Measurements from ENCODE around the gene AGBL1. TPM values are rescaled to one million over a fixed set of nuclear protein-coding genes. Genes with fewer than 3 reads are reported as not detected.

AGBL1 gene
- total and polyA plus RNA-seq, 7 donors: 0.96 to 34.8 (median 6.6) TPM

GRCh38 chr15:86842199-86842598, 762.5 kb downstream of the AGBL1 start:
- no peak for TF ChIP-seq CTCF (IDR thresholded peaks at IDR 0.05)
- no peaks in the 10 kb centered on the region for H3K36me3 ChIP-seq (ENCODE audit: insufficient read depth in 1 of 2, low read depth in 1 of 2)
- 41 to 75% (median 59%) methylated on average over 1 of the region's 1 CpG for WGBS, 3 donors
- ATAC-seq (no peak), DNase-seq (no peak)
- intact Hi-C loops (cut with DNase I): no loop called here
- no peaks in the 10 kb centered on the region for H3K27me3 ChIP-seq (ENCODE audit: insufficient read depth in 3 of 3, low read length in 2 of 3)
- peaks cover 8% of the 10 kb centered on the region for H3K4me1 ChIP-seq
- no peak overlapping the region for H3K4me3 ChIP-seq
- no peak overlapping the region for H3K27ac ChIP-seq
- no peaks in the 10 kb centered on the region for H3K9me3 ChIP-seq

- no peak overlapping the region for H3K27ac ChIP-seq
- no peak for ATAC-seq
- H3K36me3 ChIP-seq (ENCODE audit: insufficient read depth in 1 of 2, low read depth in 1 of 2): no peaks in the 10 kb centered on the region
- 61 to 73% (median 72%) methylated on average over 2 of the region's 2 CpGs for WGBS, 3 donors
- H3K4me3 ChIP-seq: no peak overlapping the region
- TF ChIP-seq CTCF (IDR thresholded peaks at IDR 0.05): no peak
- intact Hi-C loops (cut with DNase I): no loop called here
- H3K9me3 ChIP-seq: no peaks in the 10 kb centered on the region
- H3K4me1 ChIP-seq: no peaks in the 10 kb centered on the region
- no peaks in the 10 kb centered on the region for H3K27me3 ChIP-seq (ENCODE audit: insufficient read depth in 3 of 3, low read length in 2 of 3)
- DNase-seq: no peak
These were observed 766.4 kb downstream of the AGBL1 start for GRCh38 chr15:86846036-86846435.

GRCh38 chr15:86849136-86849535, 769.5 kb downstream of the AGBL1 start:
- ATAC-seq (no peak), DNase-seq (no peak)
- TF ChIP-seq CTCF (IDR thresholded peaks at IDR 0.05): no peak
- Histone ChIP-seq H3K36me3 (ENCODE audit: insufficient read depth in 1 of 2, low read depth in 1 of 2) (no peaks in the 10 kb centered on the region), H3K27me3 (ENCODE audit: insufficient read depth in 3 of 3, low read length in 2 of 3) (no peaks in the 10 kb centered on the region), H3K27ac (no peak overlapping the region), H3K9me3 (no peaks in the 10 kb centered on the region), H3K4me1 (peaks cover 17% of the 10 kb centered on the region), H3K4me3 (no peak overlapping the region)
- whole genome bisulfite sequencing, 3 donors: 76 to 96% (median 84%) methylated on average over 5 of the region's 5 CpGs
- intact Hi-C loops (cut with DNase I): no loop called here

GRCh38 chr15:86849558-86850285, 770.1 kb downstream of the AGBL1 start:
- TF ChIP-seq CTCF (IDR thresholded peaks at IDR 0.05): no peak
- Histone ChIP-seq H3K27me3 (ENCODE audit: insufficient read depth in 3 of 3, low read length in 2 of 3) (no peaks in the 10 kb centered on the region), H3K27ac (no peak overlapping the region), H3K9me3 (no peaks in the 10 kb centered on the region), H3K4me3 (no peak overlapping the region), H3K36me3 (ENCODE audit: insufficient read depth in 1 of 2, low read depth in 1 of 2) (no peaks in the 10 kb centered on the region), H3K4me1 (peaks cover 22% of the 10 kb centered on the region)
- 66 to 86% (median 76%) methylated on average over 6 of the region's 6 CpGs for WGBS, 3 donors
- intact Hi-C loops (cut with DNase I): no loop called here
- ATAC-seq (no peak), DNase-seq (no peak)

- no peaks in the 10 kb centered on the region for H3K27me3 ChIP-seq (ENCODE audit: insufficient read depth in 3 of 3, low read length in 2 of 3)
- intact Hi-C loops (cut with DNase I): no loop called here
- H3K4me3 ChIP-seq: no peak overlapping the region
- no peak for TF ChIP-seq CTCF (IDR thresholded peaks at IDR 0.05)
- no peaks in the 10 kb centered on the region for H3K9me3 ChIP-seq
- H3K4me1 ChIP-seq: peaks cover 35% of the 10 kb centered on the region
- H3K36me3 ChIP-seq (ENCODE audit: insufficient read depth in 1 of 2, low read depth in 1 of 2): no peaks in the 10 kb centered on the region
- ATAC-seq (no peak), DNase-seq (no peak)
- 53 to 67% (median 64%) methylated on average over 1 of the region's 1 CpG for WGBS, 3 donors
- H3K27ac ChIP-seq: no peak overlapping the region
These were observed 771.3 kb downstream of the AGBL1 start for GRCh38 chr15:86850939-86851338.

All from psoas muscle (tissue), 8 donors.